NCI-H69 (cell line): ENCODE data around the gene SUSD5.
"Not testable (repeated sequence)": the region's sequence is repeated elsewhere in the genome, so short reads cannot be mapped to it uniquely, and the experiment has no call there.

Experiments used
- DNase-seq: peaks from one replicate; lab custom pipeline; 2025; lab: John Stamatoyannopoulos, UW

Gene SUSD5

GRCh38 chr3:33152363-33153360, 65.9 kb downstream of the SUSD5 start:
- no peak for DNase-seq

- no peak for DNase-seq
These were observed 69.3 kb downstream of the SUSD5 start for GRCh38 chr3:33149342-33149741.

GRCh38 chr3:33146791-33147445, 71.7 kb downstream of the SUSD5 start:
- no peak for DNase-seq

GRCh38 chr3:33145901-33146580, 72.6 kb downstream of the SUSD5 start:
- DNase-seq: no peak

- no peak for DNase-seq
These were observed 73.2 kb downstream of the SUSD5 start for GRCh38 chr3:33145221-33145900.

- peak; percentile 15 for DNase-seq
These were observed 74.2 kb downstream of the SUSD5 start for GRCh38 chr3:33144433-33144832.

- no peak for DNase-seq
These were observed 77.6 kb downstream of the SUSD5 start for GRCh38 chr3:33141006-33141405.

- DNase-seq: no peak
These were observed 78.6 kb downstream of the SUSD5 start for GRCh38 chr3:33139996-33140395.

GRCh38 chr3:33139006-33139623, 79.5 kb downstream of the SUSD5 start:
- DNase-seq: not testable (repeated sequence)

GRCh38 chr3:33137691-33138090, 80.9 kb downstream of the SUSD5 start:
- DNase-seq: no peak

GRCh38 chr3:33134026-33134625, 84.5 kb downstream of the SUSD5 start:
- DNase-seq: no peak

- no peak for DNase-seq
These were observed 86.6 kb downstream of the SUSD5 start for GRCh38 chr3:33132019-33132360.

GRCh38 chr3:33131331-33132018, 87.1 kb downstream of the SUSD5 start:
- peak; percentile 66 for DNase-seq

GRCh38 chr3:33130144-33130543, 88.5 kb downstream of the SUSD5 start:
- DNase-seq: no peak

- DNase-seq: no peak
These were observed 89.9 kb downstream of the SUSD5 start for GRCh38 chr3:33128706-33129105.

GRCh38 chr3:33125840-33126239, 92.8 kb downstream of the SUSD5 start:
- DNase-seq: no peak

GRCh38 chr3:33124638-33125037, 94.0 kb downstream of the SUSD5 start:
- DNase-seq: no peak

- DNase-seq: no peak
These were observed 95.6 kb downstream of the SUSD5 start for GRCh38 chr3:33122991-33123390.

GRCh38 chr3:33119891-33120290, 98.7 kb downstream of the SUSD5 start:
- no peak for DNase-seq

GRCh38 chr3:33117461-33117860, 101.1 kb downstream of the SUSD5 start:
- no peak for DNase-seq
